HG03571 (cell line): ENCODE results near the gene ARAP1.
"Not testable (repeated sequence)": the region's sequence is repeated elsewhere in the genome, so short reads cannot be mapped to it uniquely, and the experiment has no call there.

Experiments used
- ATAC-seq: cut with Tn5 transposase; IDR thresholded peaks from one replicate; pipeline ENCODE4 v1.9.1; 2021; ENCODE audit not compliant: unreplicated experiment

The ARAP1 gene

GRCh38 chr11:72752088-72752914 lies at the start of gene ARAP1:
TSS of gene ARAP1 (minus strand) at chr11:72752408. CDS start at chr11:72727128, 25,280 bp downstream.
- peak; percentile 66 for ATAC-seq

GRCh38 chr11:72799441-72799840 lies 47.2 kb upstream of the ARAP1 start:
- ATAC-seq, result no peak

GRCh38 chr11:72798361-72798760 lies 46.2 kb upstream of the ARAP1 start:
- no peak for ATAC-seq

- peak; percentile 88 for ATAC-seq
Measured at GRCh38 chr11:72793425-72794367, 41.5 kb upstream of the ARAP1 start, which contains the start of gene STARD10. TSS of gene STARD10 (minus strand) at chr11:72794047. CDS start at chr11:72781181, 12,866 bp downstream.

- no peak for ATAC-seq
Measured at GRCh38 chr11:72793076-72793424, 40.8 kb upstream of the ARAP1 start.

GRCh38 chr11:72792437-72793021 lies 40.3 kb upstream of the ARAP1 start:
- no peak for ATAC-seq

GRCh38 chr11:72791228-72791627 lies 39.0 kb upstream of the ARAP1 start:
- ATAC-seq, result not testable (repeated sequence)

- ATAC-seq, result no peak
Measured at GRCh38 chr11:72789493-72790131, 37.4 kb upstream of the ARAP1 start.

- ATAC-seq, result no peak
Measured at GRCh38 chr11:72788241-72788640, 36.0 kb upstream of the ARAP1 start.

GRCh38 chr11:72787216-72788104 lies 35.3 kb upstream of the ARAP1 start:
- no peak for ATAC-seq

GRCh38 chr11:72786305-72787215 lies 34.4 kb upstream of the ARAP1 start:
- no peak for ATAC-seq

GRCh38 chr11:72784662-72785061 lies 32.5 kb upstream of the ARAP1 start:
- no peak for ATAC-seq

- no peak for ATAC-seq
Measured at GRCh38 chr11:72783144-72783905, 31.1 kb upstream of the ARAP1 start.

GRCh38 chr11:72782081-72782920 lies 30.1 kb upstream of the ARAP1 start:
- no peak for ATAC-seq

- ATAC-seq, result no peak
Measured at GRCh38 chr11:72781313-72782080, 29.3 kb upstream of the ARAP1 start.

- ATAC-seq, result no peak
Measured at GRCh38 chr11:72781063-72781312, 28.8 kb upstream of the ARAP1 start.
